B cell (primary cell): ENCODE measurements around the gene GATA5. TPM values are rescaled to one million over a fixed set of nuclear protein-coding genes. Genes with fewer than 3 reads are reported as not detected.

Experiments
- ATAC-seq: fragments of 200-7000 bp; cut with Tn5 transposase; one replicate; pipeline ENCODE4 v1.10.0; 2021; ENCODE audit warnings: low read depth, mild to moderate bottlenecking, moderate number of reproducible peaks, moderate library complexity
- CTCF ChIA-PET: fragments of 350-600 bp; sonication (Branson Sonifier 250); formaldehyde crosslinking; loops from one replicate; lab custom pipeline; 2021; ENCODE audit warnings: antibody characterized with exemption, inconsistent platforms; lab: Charles Lee
- POLR2A ChIA-PET: fragments of 350-600 bp; sonication (Branson Sonifier 250); formaldehyde crosslinking; loops from one replicate; lab custom pipeline; 2021; ENCODE audit warnings: antibody characterized with exemption; lab: Charles Lee
- DNase-seq: peaks from one replicate; pipeline ENCODE4 v3.0.0; 2013
- H2AFZ ChIP-seq: 2 replicates; pipeline ENCODE4 v1.6.1; 2012; ENCODE audit warnings: mild to moderate bottlenecking, low read depth, low read length; ENCODE audit not compliant: insufficient read depth, poor library complexity, severe bottlenecking
- H3K27ac ChIP-seq, 2 donors: 1 replicate in 1 of 2; 2 replicates in 1 of 2; pipeline ENCODE4 v1.5.1; 2012 to 2013; ENCODE audit warnings: low read length in 2 of 2, mild to moderate bottlenecking in 2 of 2, moderate library complexity in 1 of 2
- H3K27me3 ChIP-seq, 4 experiments: fragments of 200-600 bp in 1 of 4; sonication (generic) in 1 of 4; replicated peaks in 1 of 4; 1 replicate in 2 of 4; 2 replicates in 2 of 4; pipeline versions ENCODE4 v1.6.1 to v1.7.0; 2013 to 2016; ENCODE audit warnings: low read length in 3 of 4, mild to moderate bottlenecking in 2 of 4, mixed read lengths in 1 of 4, moderate library complexity in 1 of 4; ENCODE audit not compliant: insufficient read depth in 4 of 4, control insufficient read depth in 3 of 4; ENCODE audit errors: control extremely low read depth in 1 of 4
- H3K36me3 ChIP-seq, 2 experiments: replicated peaks in 1 of 2; 1 replicate in 1 of 2; 2 replicates in 1 of 2; pipeline versions ENCODE4 v1.6.1 to v1.7.1; 2013; ENCODE audit warnings: low read length in 1 of 2; ENCODE audit not compliant: insufficient read depth in 2 of 2, control insufficient read depth in 1 of 2; ENCODE audit errors: control extremely low read depth in 1 of 2, extremely low read depth in 1 of 2
- H3K4me1 ChIP-seq, 2 donors: fragments of 200-600 bp in 1 of 2; sonication (generic) in 1 of 2; 1 replicate in 1 of 2; 2 replicates in 1 of 2; pipeline versions ENCODE4 v1.5.1 to v1.6.1; 2013 to 2017; ENCODE audit warnings: low read length in 2 of 2; ENCODE audit not compliant: control insufficient read depth in 2 of 2, insufficient read depth in 2 of 2
- H3K4me2 ChIP-seq: replicated peaks from 2 replicates; pipeline ENCODE3; 2012; ENCODE audit warnings: mild to moderate bottlenecking, low read depth, low read length; ENCODE audit not compliant: poor library complexity, severe bottlenecking
- H3K4me3 ChIP-seq, 5 experiments: fragments of 200-600 bp in 1 of 5; sonication (generic) in 1 of 5; 1 replicate in 3 of 5; 2 replicates in 2 of 5; pipeline versions ENCODE4 v1.5.1 to v1.7.0; 2011 to 2016; ENCODE audit warnings: low read length in 4 of 5, mild to moderate bottlenecking in 4 of 5, low read depth in 2 of 5, control low read depth in 1 of 5, moderate library complexity in 1 of 5; ENCODE audit not compliant: insufficient read depth in 1 of 5; ENCODE audit errors: control extremely low read depth in 1 of 5, extremely low read depth in 1 of 5
- H3K79me2 ChIP-seq: fragments of 200-600 bp; sonication (generic); one replicate; pipeline ENCODE4 v1.6.0; 2016; ENCODE audit warnings: low read length; ENCODE audit not compliant: control insufficient read depth, insufficient read depth
- H3K9ac ChIP-seq: fragments of 200-600 bp; sonication (generic); 2 replicates; pipeline ENCODE4 v1.6.1; 2017; ENCODE audit warnings: mild to moderate bottlenecking, low read length, moderate library complexity
- H3K9me3 ChIP-seq, 3 donors: one replicate each; pipeline versions ENCODE4 v1.6.1 to v1.7.1; 2013; ENCODE audit warnings: low read length in 2 of 3; ENCODE audit not compliant: control insufficient read depth in 2 of 3, insufficient read depth in 1 of 3; ENCODE audit errors: control extremely low read depth in 1 of 3
- H4K20me1 ChIP-seq: 2 replicates; pipeline ENCODE4 v1.6.0; 2012; ENCODE audit warnings: mild to moderate bottlenecking, low read length; ENCODE audit not compliant: insufficient read depth, control insufficient read depth, poor library complexity, severe bottlenecking
- H3K27ac Mint-ChIP-seq: one replicate; pipeline ENCODE4 v1.8.0; 2021; ENCODE audit warnings: mixed read lengths
- H3K27me3 Mint-ChIP-seq: one replicate; pipeline ENCODE4 v1.8.0; 2021; ENCODE audit warnings: mixed read lengths
- H3K4me1 Mint-ChIP-seq: one replicate; pipeline ENCODE4 v1.8.0; 2021; ENCODE audit warnings: mixed read lengths
- H3K4me3 Mint-ChIP-seq: one replicate; pipeline ENCODE4 v1.8.0; 2021; ENCODE audit warnings: mixed read lengths
- H3K9me3 Mint-ChIP-seq: one replicate; pipeline ENCODE4 v1.8.0; 2022; ENCODE audit warnings: mixed read lengths; ENCODE audit not compliant: insufficient read depth
- EZH2 ChIP-seq: IDR thresholded peaks from 2 replicates; pipeline ENCODE4 v1.6.1; 2012; ENCODE audit warnings: borderline replicate concordance, low read depth, mild to moderate bottlenecking, moderate library complexity, low read length; ENCODE audit not compliant: insufficient read depth, poor library complexity, severe bottlenecking
- WGBS: methylation state at CpG from one replicate; pipeline ENCODE4 v1.1.5; 2013; ENCODE audit warnings: missing lambda C conversion rate; ENCODE audit not compliant: insufficient coverage; 5-methylcytosine and 5-hydroxymethylcytosine counted together
- intact Hi-C: fragments of 100-400 bp; cut with micrococcal nuclease; formaldehyde crosslinking; loops from one replicate; pipeline ENCODE4 v1.10.0; 2022
- polyA plus RNA-seq: library from polyadenylated mRNA; depleted of rRNA; stranded (reverse); fragments of >200 nt; gene quantifications from 2 replicates; pipeline ENCODE4 v1.2.3, GENCODE V29; 2012
- total RNA-seq, 2 donors: library from RNA; stranded (reverse); fragments of 120-200 nt in 1 of 2; gene quantifications; 1 replicate in 1 of 2; 2 replicates in 1 of 2; pipeline versions ENCODE4 v1.2.3 to v1.2.4, GENCODE V29; 2013 to 2022
- TF ChIP-seq, protein P1 (sequence below): fragments of 200-600 bp; IDR thresholded peaks from one replicate; pipeline ENCODE4 v1.8.0; 2022; ENCODE audit warnings: antibody characterized with exemption, mild to moderate bottlenecking

Gene GATA5
- total and polyA plus RNA-seq, 2 donors (not counting 1 experiment from before 2014, with no cell fraction given) = not detected

DNA sequence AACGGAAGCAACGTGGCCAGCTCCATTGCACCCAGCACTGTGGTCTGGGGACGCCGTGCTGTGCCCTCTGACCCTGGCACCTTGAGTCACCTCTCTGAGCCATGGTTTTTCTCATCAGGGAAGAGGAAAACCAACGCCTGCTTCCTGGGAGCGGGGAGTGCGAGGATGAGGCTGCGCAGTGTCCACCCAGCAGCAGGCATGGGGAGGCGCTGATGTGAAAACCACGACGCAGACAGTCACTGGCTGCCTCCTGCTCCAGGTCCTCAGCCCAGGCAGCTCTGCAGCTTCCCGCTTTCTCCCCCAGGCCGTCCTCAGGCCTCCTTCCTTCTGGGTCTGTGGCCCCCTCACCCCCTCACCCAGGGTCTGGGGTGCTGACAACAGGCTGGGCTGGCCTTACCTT lies 14.0 kb downstream of the GATA5 start:
- H3K4me3 Mint-ChIP-seq = no peak overlapping the region
- ChIA-PET POLR2A (no interaction called here), CTCF (no interaction called here)
- WGBS = 92% methylated on average over 13 of the region's 13 CpGs
- Histone ChIP-seq H2AFZ (no peak overlapping the region), H3K4me1 (no peaks in the 10 kb centered on the region), H3K9me3 (peaks cover 0 to 2% (median 0%) of the 10 kb centered on the region in 3 donors), H3K27ac (no peak overlapping the region), H3K4me2 (no peak overlapping the region), H3K27me3 (peaks cover 0 to 4% (median 0%) of the 10 kb centered on the region in 4 experiments), H3K36me3 (no peaks in the 10 kb centered on the region), H3K4me3 (no peak overlapping the region), H3K79me2 (no peaks in the 10 kb centered on the region), H4K20me1 (no peaks in the 10 kb centered on the region), H3K9ac (no peak overlapping the region)
- peaks cover 4% of the 10 kb centered on the region for H3K27me3 Mint-ChIP-seq
- DNase-seq = no peak
- no peaks in the 10 kb centered on the region for H3K4me1 Mint-ChIP-seq
- H3K27ac Mint-ChIP-seq = no peak overlapping the region
- intact Hi-C loops = no loop called here
- ATAC-seq = no peak
- no peaks in the 10 kb centered on the region for H3K9me3 Mint-ChIP-seq
- TF ChIP-seq EZH2 = no peak
- TF ChIP-seq, protein P1, sequence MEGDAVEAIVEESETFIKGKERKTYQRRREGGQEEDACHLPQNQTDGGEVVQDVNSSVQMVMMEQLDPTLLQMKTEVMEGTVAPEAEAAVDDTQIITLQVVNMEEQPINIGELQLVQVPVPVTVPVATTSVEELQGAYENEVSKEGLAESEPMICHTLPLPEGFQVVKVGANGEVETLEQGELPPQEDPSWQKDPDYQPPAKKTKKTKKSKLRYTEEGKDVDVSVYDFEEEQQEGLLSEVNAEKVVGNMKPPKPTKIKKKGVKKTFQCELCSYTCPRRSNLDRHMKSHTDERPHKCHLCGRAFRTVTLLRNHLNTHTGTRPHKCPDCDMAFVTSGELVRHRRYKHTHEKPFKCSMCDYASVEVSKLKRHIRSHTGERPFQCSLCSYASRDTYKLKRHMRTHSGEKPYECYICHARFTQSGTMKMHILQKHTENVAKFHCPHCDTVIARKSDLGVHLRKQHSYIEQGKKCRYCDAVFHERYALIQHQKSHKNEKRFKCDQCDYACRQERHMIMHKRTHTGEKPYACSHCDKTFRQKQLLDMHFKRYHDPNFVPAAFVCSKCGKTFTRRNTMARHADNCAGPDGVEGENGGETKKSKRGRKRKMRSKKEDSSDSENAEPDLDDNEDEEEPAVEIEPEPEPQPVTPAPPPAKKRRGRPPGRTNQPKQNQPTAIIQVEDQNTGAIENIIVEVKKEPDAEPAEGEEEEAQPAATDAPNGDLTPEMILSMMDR = no peak

DNA sequence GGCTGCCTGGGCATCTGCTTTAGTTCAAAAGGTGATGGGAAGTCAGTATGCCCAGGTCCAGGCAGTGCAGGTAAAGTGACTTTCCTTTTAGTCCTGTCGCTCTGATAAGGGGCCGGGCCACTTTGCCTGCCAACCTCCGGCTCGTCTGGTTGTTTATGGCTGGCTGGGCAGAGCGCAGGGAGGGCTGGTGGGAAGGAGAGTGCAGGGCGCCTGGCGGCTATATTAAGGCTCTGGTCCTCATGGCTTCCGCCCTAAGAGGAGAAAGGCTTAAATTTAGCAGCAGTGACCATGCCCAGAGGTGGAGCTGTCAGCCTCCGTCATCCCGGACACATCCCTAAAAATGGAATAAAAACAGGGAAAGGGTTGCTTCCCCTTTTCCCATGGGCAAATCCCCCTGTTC lies 14.6 kb downstream of the GATA5 start:
- intact Hi-C loops = no loop called here
- Mint-ChIP-seq H3K9me3 (no peaks in the 10 kb centered on the region), H3K4me3 (no peak overlapping the region), H3K27ac (no peak overlapping the region), H3K27me3 (peaks cover 7% of the 10 kb centered on the region), H3K4me1 (no peaks in the 10 kb centered on the region)
- TF ChIP-seq, protein P1 = no peak
- TF ChIP-seq EZH2 = no peak
- no peaks in the 10 kb centered on the region for H4K20me1 ChIP-seq
- peaks cover 0 to 4% (median 0%) of the 10 kb centered on the region in 4 experiments for H3K27me3 ChIP-seq
- WGBS = 74% methylated on average over 10 of the region's 10 CpGs
- H3K4me1 ChIP-seq = no peaks in the 10 kb centered on the region
- no peaks in the 10 kb centered on the region for H3K79me2 ChIP-seq
- H3K4me2 ChIP-seq = no peak overlapping the region
- no peak for ATAC-seq
- H3K4me3 ChIP-seq = no peak overlapping the region
- no peak overlapping the region for H3K9ac ChIP-seq
- DNase-seq = no peak
- H2AFZ ChIP-seq = no peak overlapping the region
- no peak overlapping the region for H3K27ac ChIP-seq
- no peaks in the 10 kb centered on the region for H3K36me3 ChIP-seq
- ChIA-PET CTCF (no interaction called here), POLR2A (no interaction called here)
- H3K9me3 ChIP-seq = peaks cover 0 to 2% (median 0%) of the 10 kb centered on the region in 3 donors
